MM.1S (cell line): ENCODE measurements around the gene ITGA11.

Source experiments
- DNase-seq: peaks from one replicate; pipeline ENCODE4 v3.0.0-alpha.2; 2015
- H2AFZ ChIP-seq: fragments of 300-600 bp; sonication (generic); 2 replicates; pipeline ENCODE4 v1.6.0; 2016; ENCODE audit warnings: antibody characterized with exemption, low read length
- H3F3A ChIP-seq: fragments of 300-600 bp; sonication (generic); 2 replicates; pipeline ENCODE4 v1.6.1; 2016; ENCODE audit warnings: mild to moderate bottlenecking, antibody characterized with exemption, low read length, moderate library complexity, mixed read lengths; ENCODE audit not compliant: insufficient read depth
- H3K27ac ChIP-seq: fragments of 300-600 bp; sonication (generic); 2 replicates; pipeline ENCODE4 v1.5.1; 2016; ENCODE audit warnings: mild to moderate bottlenecking, low read length
- H3K27me3 ChIP-seq: fragments of 300-600 bp; sonication (generic); replicated peaks from 2 replicates; pipeline ENCODE4 v1.6.0; 2016; ENCODE audit warnings: low read length; ENCODE audit not compliant: insufficient read depth
- H3K36me3 ChIP-seq: fragments of 300-600 bp; sonication (generic); replicated peaks from 2 replicates; pipeline ENCODE4 v1.6.1; 2016; ENCODE audit warnings: mild to moderate bottlenecking, low read length, mixed read lengths; ENCODE audit not compliant: insufficient read depth
- H3K4me1 ChIP-seq: fragments of 300-600 bp; sonication (generic); 2 replicates; pipeline ENCODE4 v1.6.1; 2016; ENCODE audit warnings: low read length, mixed read lengths
- H3K4me2 ChIP-seq: fragments of 300-600 bp; sonication (generic); 2 replicates; pipeline ENCODE4 v1.6.0; 2016; ENCODE audit warnings: low read depth, low read length
- H3K4me3 ChIP-seq: fragments of 300-600 bp; sonication (generic); 2 replicates; pipeline ENCODE4 v1.5.1; 2016; ENCODE audit warnings: low read length, mixed read lengths
- H3K79me2 ChIP-seq: fragments of 300-600 bp; sonication (generic); 2 replicates; pipeline ENCODE4 v1.6.1; 2016; ENCODE audit warnings: mixed run types, low read length, mixed read lengths
- H3K9ac ChIP-seq: fragments of 300-600 bp; sonication (generic); 2 replicates; pipeline ENCODE4 v1.6.1; 2016; ENCODE audit warnings: low read length, mixed read lengths
- H3K9me2 ChIP-seq: fragments of 300-600 bp; sonication (generic); replicated peaks from 2 replicates; pipeline ENCODE4 v1.6.1; 2016; ENCODE audit warnings: mild to moderate bottlenecking, low read length, mixed read lengths; ENCODE audit not compliant: insufficient read depth
- H3K9me3 ChIP-seq: fragments of 300-600 bp; sonication (generic); replicated peaks from 2 replicates; pipeline ENCODE4 v1.6.1; 2016; ENCODE audit warnings: mild to moderate bottlenecking, low read length, mixed read lengths; ENCODE audit not compliant: insufficient read depth
- H4K20me1 ChIP-seq: fragments of 300-600 bp; sonication (generic); 2 replicates; pipeline ENCODE4 v1.6.1; 2016; ENCODE audit warnings: mild to moderate bottlenecking, low read length, moderate library complexity, mixed read lengths; ENCODE audit not compliant: insufficient read depth
- EZH2 ChIP-seq: fragments of 300-600 bp; sonication (generic); optimal IDR thresholded peaks from 2 replicates; pipeline ENCODE3; 2017; ENCODE audit warnings: low read depth, mild to moderate bottlenecking, antibody characterized with exemption, low read length, mixed read lengths
- EZH2phosphoT487 ChIP-seq: fragments of 300-600 bp; sonication (generic); IDR thresholded peaks from 2 replicates; pipeline ENCODE4 v1.6.1; 2018; ENCODE audit warnings: antibody characterized with exemption, low read length
- TF ChIP-seq, protein P1 (sequence below): fragments of 300-600 bp; sonication (generic); IDR thresholded peaks from 2 replicates; pipeline ENCODE4 v1.5.1; 2016; ENCODE audit warnings: antibody characterized with exemption, low read length, mixed read lengths

Gene ITGA11

DNA sequence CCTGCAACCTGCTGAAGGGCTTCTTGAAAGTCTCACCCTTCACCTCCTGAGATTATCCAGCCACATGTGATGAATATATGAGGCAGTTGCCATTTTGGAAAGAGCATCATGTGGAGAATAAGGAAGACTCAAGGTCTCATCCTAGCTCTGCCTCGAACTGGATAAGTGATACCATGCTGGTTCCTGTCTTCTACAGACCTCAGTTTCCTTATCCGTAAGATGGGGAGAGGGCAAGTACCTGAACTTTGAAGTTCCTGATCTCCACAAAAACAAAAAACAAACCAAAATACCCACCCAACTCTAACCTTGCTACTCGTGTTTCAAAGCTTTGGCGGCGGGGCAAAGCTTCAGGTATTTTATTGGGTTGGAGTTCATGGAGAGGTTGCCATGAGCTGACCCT is 31.5 kb upstream of the ITGA11 start:
- no peak for DNase-seq
- H3K9me2 ChIP-seq: no peaks in the 10 kb centered on the region
- H3K9ac ChIP-seq: no peak overlapping the region
- no peaks in the 10 kb centered on the region for H3K79me2 ChIP-seq
- H4K20me1 ChIP-seq: no peaks in the 10 kb centered on the region
- H3F3A ChIP-seq: no peaks in the 10 kb centered on the region
- H2AFZ ChIP-seq: no peak overlapping the region
- H3K4me1 ChIP-seq: no peaks in the 10 kb centered on the region
- H3K36me3 ChIP-seq: no peaks in the 10 kb centered on the region
- TF ChIP-seq, protein P1, sequence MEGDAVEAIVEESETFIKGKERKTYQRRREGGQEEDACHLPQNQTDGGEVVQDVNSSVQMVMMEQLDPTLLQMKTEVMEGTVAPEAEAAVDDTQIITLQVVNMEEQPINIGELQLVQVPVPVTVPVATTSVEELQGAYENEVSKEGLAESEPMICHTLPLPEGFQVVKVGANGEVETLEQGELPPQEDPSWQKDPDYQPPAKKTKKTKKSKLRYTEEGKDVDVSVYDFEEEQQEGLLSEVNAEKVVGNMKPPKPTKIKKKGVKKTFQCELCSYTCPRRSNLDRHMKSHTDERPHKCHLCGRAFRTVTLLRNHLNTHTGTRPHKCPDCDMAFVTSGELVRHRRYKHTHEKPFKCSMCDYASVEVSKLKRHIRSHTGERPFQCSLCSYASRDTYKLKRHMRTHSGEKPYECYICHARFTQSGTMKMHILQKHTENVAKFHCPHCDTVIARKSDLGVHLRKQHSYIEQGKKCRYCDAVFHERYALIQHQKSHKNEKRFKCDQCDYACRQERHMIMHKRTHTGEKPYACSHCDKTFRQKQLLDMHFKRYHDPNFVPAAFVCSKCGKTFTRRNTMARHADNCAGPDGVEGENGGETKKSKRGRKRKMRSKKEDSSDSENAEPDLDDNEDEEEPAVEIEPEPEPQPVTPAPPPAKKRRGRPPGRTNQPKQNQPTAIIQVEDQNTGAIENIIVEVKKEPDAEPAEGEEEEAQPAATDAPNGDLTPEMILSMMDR: no peak
- TF ChIP-seq EZH2phosphoT487: no peak
- no peak overlapping the region for H3K4me2 ChIP-seq
- H3K27ac ChIP-seq: no peak overlapping the region
- no peaks in the 10 kb centered on the region for H3K27me3 ChIP-seq
- H3K4me3 ChIP-seq: no peak overlapping the region
- H3K9me3 ChIP-seq: no peaks in the 10 kb centered on the region

DNA sequence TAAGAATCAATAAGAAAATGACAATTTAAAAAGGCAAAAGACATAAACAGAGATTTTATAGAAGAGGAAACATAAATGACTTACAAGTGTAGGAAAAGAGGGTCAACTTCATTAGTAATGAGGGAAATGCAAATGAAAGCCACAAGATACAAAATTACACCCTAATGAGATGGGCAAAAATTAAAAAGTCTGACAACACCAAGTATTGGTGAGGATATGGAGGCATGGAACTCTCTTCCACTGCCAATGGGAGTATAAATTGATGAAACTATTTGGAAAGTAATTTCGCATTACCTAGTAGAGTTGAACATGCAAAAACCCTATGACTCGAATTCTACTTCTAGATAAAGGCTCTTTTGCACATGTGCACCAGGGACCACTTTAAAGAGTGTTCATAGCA is 28.2 kb upstream of the ITGA11 start:
- H3K9ac ChIP-seq: no peak overlapping the region
- DNase-seq: no peak
- TF ChIP-seq EZH2phosphoT487: no peak
- TF ChIP-seq EZH2: no peak
- TF ChIP-seq, protein P1: no peak
- no peaks in the 10 kb centered on the region for H3K36me3 ChIP-seq
- H3K9me3 ChIP-seq: no peaks in the 10 kb centered on the region
- H3K4me1 ChIP-seq: no peaks in the 10 kb centered on the region
- no peak overlapping the region for H3K4me2 ChIP-seq
- H3F3A ChIP-seq: no peaks in the 10 kb centered on the region
- H3K27me3 ChIP-seq: no peaks in the 10 kb centered on the region
- no peak overlapping the region for H3K4me3 ChIP-seq
- H3K27ac ChIP-seq: no peak overlapping the region
- no peaks in the 10 kb centered on the region for H3K79me2 ChIP-seq
- H4K20me1 ChIP-seq: no peaks in the 10 kb centered on the region
- no peak overlapping the region for H2AFZ ChIP-seq
- H3K9me2 ChIP-seq: no peaks in the 10 kb centered on the region

GRCh38 chr15:68450192-68450591 is 18.2 kb upstream of the ITGA11 start:
- Histone ChIP-seq H3K36me3 (no peaks in the 10 kb centered on the region), H3F3A (no peaks in the 10 kb centered on the region)
- TF ChIP-seq EZH2 (no peak), EZH2phosphoT487 (no peak)
- TF ChIP-seq, protein P1: no peak

More at GRCh38 chr15:68450192-68450591, 18.2 kb upstream of the ITGA11 start:
- no peaks in the 10 kb centered on the region for H3K4me1 ChIP-seq
- no peak overlapping the region for H3K9ac ChIP-seq
- H2AFZ ChIP-seq: no peak overlapping the region
- H4K20me1 ChIP-seq: no peaks in the 10 kb centered on the region
- no peak for DNase-seq
- H3K9me2 ChIP-seq: no peaks in the 10 kb centered on the region
- H3K27me3 ChIP-seq: no peaks in the 10 kb centered on the region
- no peak overlapping the region for H3K4me2 ChIP-seq
- H3K27ac ChIP-seq: no peak overlapping the region
- no peaks in the 10 kb centered on the region for H3K9me3 ChIP-seq
- H3K79me2 ChIP-seq: no peaks in the 10 kb centered on the region
- no peak overlapping the region for H3K4me3 ChIP-seq
